Measurements from ENCODE around the gene CACNA1B.

Gene CACNA1B

DNA sequence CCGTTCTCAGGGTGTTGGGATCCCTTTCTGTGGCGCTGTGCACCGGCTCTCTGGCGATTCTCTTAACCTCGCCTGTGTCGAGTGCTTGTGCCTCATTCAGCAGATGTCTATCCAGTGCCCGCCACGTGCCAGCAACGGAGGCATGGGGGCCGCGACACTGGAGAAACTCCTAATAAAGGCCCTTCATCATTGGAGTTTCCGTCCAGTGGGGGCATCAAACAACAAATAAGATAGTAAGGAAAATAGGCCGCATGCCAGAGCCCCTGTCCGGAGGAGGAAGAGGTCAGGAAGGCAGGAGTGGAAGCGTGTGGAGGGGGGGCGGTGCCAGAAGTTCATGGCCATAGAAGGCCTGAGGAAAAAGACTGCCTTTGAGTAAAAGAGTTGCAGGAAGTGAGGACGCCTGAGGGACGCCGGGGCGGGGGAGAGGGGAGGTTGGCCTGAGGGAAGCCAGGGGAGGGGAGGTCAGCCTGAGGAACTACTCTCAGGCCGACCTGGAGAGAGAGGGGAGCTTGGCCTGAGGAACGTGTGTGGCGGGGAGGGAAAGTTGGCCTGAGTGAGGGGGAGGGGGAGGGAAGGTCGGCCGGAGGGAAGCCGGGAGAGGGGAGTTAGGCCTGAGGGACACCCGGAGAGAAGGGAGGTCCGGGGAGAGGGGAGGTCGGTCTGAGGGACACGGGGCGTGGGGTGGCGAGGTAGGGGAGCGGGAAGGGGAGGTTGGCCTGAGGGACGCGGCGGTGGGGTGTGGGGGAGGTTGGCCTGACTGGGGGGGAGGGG lies 82.2 kb downstream of the CACNA1B start:
- TF ChIP-seq, protein P1, sequence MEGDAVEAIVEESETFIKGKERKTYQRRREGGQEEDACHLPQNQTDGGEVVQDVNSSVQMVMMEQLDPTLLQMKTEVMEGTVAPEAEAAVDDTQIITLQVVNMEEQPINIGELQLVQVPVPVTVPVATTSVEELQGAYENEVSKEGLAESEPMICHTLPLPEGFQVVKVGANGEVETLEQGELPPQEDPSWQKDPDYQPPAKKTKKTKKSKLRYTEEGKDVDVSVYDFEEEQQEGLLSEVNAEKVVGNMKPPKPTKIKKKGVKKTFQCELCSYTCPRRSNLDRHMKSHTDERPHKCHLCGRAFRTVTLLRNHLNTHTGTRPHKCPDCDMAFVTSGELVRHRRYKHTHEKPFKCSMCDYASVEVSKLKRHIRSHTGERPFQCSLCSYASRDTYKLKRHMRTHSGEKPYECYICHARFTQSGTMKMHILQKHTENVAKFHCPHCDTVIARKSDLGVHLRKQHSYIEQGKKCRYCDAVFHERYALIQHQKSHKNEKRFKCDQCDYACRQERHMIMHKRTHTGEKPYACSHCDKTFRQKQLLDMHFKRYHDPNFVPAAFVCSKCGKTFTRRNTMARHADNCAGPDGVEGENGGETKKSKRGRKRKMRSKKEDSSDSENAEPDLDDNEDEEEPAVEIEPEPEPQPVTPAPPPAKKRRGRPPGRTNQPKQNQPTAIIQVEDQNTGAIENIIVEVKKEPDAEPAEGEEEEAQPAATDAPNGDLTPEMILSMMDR (conservative IDR thresholded peaks at IDR 0.05; ENCODE audit: low read depth, low read length), result no peak
- no peak overlapping the region for H3K4me3 ChIP-seq (ENCODE audit: low read depth, low read length)
- DNase-seq (ENCODE audit: low read depth), result no peak

DNA sequence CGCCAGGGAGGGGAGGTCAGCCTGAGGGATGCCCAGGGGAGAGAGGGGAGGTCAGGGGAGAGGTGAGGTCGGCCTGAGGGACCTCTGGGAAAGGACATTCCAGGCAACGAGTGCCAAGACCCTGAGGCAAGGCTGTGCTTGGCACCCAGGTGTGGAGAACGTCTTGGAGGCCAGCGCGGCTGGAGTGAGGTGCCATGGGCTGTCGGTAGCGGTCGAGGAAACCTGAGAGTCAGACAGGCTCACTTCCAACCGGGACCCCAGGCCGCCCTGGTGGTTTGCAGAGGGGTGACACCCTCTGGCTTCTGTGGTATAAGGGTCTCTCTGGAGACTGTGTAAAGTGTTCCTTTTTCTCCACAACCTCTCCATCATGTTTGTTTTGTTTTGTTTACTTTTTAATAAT lies 82.9 kb downstream of the CACNA1B start:
- H3K4me3 ChIP-seq (ENCODE audit: low read depth, low read length), result no peak overlapping the region
- no peak for DNase-seq (ENCODE audit: low read depth)
- TF ChIP-seq, protein P1 (conservative IDR thresholded peaks at IDR 0.05; ENCODE audit: low read depth, low read length), result no peak

DNA sequence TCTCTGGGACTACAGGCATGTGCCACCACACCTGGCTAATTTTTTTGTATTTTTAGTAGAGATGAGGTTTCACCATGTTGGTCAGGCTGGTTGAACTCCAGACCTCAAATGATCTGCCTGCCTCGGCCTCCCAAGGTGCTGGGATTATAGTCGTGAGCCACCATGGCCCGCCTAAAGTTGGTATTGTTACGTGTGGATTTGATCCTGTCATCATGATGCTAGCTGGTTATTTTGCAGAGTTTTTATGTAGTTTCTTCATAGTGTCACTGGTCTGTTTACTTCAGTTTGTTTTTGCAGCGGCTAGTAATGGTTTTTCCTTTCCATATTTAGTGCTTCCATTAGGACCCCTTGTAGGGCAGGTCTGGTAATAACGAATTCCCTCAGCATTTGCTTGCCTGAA lies 85.9 kb downstream of the CACNA1B start:
- no peak for DNase-seq (ENCODE audit: low read depth)
- H3K4me3 ChIP-seq (ENCODE audit: low read depth, low read length), result no peak overlapping the region
- TF ChIP-seq, protein P1 (conservative IDR thresholded peaks at IDR 0.05; ENCODE audit: low read depth, low read length), result no peak

DNA sequence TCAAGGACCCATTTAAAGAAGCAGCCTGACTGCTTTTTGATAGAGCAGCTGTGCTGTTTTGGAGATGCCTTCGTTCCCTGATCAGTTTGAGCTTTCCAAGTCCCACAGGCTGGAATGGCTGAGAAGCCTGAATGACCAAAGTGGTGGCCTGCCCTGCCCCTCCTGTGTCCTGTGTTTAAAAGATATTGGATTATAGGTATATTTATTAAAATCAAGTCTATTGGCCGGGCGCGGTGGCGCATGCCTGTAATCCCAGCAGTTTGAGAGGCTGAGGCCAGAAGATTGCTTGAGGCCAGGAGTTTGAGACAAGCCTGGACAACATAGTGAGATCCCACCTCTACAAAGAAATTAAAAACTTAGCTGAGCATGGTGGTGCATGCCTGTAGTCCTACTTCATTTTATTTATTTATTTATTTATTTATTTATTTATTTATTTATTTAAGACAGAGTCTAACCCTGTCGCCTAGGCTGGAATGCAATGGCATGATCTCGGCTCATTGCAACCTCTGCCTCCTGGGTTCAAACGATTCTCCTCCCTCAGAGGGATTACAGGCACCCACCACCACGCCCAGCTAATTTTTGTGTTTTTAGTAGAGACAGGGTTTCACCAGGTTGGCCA lies 87.7 kb downstream of the CACNA1B start:
- DNase-seq (ENCODE audit: low read depth), result no peak
- no peak overlapping the region for H3K4me3 ChIP-seq (ENCODE audit: low read depth, low read length)
- TF ChIP-seq, protein P1 (conservative IDR thresholded peaks at IDR 0.05; ENCODE audit: low read depth, low read length), result no peak

DNA sequence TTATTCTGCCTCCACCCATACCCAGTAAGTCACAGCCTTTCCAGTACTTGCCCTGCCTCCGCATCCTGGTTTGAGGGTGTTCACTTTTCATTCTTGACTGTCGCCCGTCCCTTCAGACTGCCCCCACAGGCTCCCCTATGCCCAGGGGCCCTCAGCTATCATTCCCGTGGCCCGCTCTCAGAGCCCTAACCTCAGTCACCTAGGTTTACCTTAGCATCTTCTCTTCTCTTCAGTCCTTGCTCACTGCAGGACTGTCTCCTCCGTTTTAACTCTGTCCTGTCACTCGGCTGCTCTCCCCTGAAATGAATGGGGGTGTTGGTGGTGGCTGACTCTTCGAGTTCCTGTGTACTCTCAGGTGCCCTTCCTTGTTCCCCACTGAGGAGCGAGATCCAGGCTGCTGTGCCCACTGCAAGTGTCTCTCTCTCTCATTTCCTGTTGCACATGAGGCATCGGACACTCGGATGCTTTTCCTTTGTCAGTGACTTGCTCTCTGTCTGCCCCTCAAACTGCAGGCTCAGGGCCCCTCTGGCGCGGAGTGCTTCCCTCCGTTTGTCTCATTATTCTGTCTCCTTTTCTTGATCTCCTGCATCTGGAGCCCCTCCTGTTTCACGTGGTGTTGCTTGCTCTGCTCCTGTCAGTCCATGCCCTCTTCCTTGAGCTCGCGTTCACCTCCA lies 89.8 kb downstream of the CACNA1B start:
- TF ChIP-seq, protein P1 (conservative IDR thresholded peaks at IDR 0.05; ENCODE audit: low read depth, low read length), result no peak

DNA sequence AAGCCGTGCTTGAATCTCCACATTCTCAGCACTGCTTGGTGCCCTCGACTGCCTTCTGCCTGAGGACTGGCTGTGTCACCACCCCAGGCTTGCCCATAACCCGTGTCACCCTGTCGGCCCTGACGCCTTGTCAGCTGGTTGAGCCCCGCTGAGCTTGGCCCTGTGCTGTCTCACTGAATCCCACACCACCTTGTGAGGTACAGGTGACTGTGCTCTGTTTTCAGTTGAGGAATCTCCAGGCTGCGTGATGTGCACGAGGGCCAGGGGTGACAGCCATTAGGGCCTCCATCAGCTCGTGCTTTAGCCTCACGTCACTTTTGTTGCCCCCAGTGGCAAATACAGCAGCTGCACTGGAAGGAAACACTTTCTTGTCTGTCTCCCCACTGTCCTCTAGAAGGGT lies 90.7 kb downstream of the CACNA1B start:
- no peak for DNase-seq (ENCODE audit: low read depth)
- TF ChIP-seq, protein P1 (conservative IDR thresholded peaks at IDR 0.05; ENCODE audit: low read depth, low read length), result no peak
- no peak overlapping the region for H3K4me3 ChIP-seq (ENCODE audit: low read depth, low read length)

More for the DNA sequence above, 89.8 kb downstream of the CACNA1B start:
- DNase-seq (ENCODE audit: low read depth), result no peak
- no peak overlapping the region for H3K4me3 ChIP-seq (ENCODE audit: low read depth, low read length)
